Astrocyte (in vitro differentiated cells and primary cell): ENCODE results near the gene KHDC3L. TPM values are rescaled to one million over a fixed set of nuclear protein-coding genes. Genes with fewer than 3 reads are reported as not detected.

Experiments
- DNase-seq: peaks from one replicate; pipeline ENCODE4 v3.0.0-alpha.2; 2010; ENCODE audit warnings: low read depth
- FAIRE-seq: peaks from 2 replicates; lab custom pipeline; 2011; peaks lifted over from hg19 to GRCh38; lab: Jason Lieb, UNC
- H2AFZ ChIP-seq: 2 replicates; pipeline ENCODE4 v1.6.0; 2012; ENCODE audit warnings: low read depth, low read length, inconsistent platforms
- H3K27ac ChIP-seq: 2 replicates; pipeline ENCODE4 v1.5.1; 2011; ENCODE audit warnings: low read depth, low read length, inconsistent platforms
- H3K27me3 ChIP-seq: 2 replicates; pipeline ENCODE4 v1.6.0; 2011; ENCODE audit warnings: low read length, inconsistent platforms; ENCODE audit not compliant: insufficient read depth
- H3K36me3 ChIP-seq: 2 replicates; pipeline ENCODE4 v1.5.1; 2011; ENCODE audit warnings: low read length, inconsistent platforms; ENCODE audit not compliant: insufficient read depth
- H3K4me1 ChIP-seq: 2 replicates; pipeline ENCODE4 v1.5.1; 2011; ENCODE audit warnings: low read length, inconsistent platforms; ENCODE audit not compliant: insufficient read depth
- H3K4me2 ChIP-seq: 2 replicates; pipeline ENCODE4 v1.6.0; 2012; ENCODE audit warnings: low read length, inconsistent platforms
- H3K4me3 ChIP-seq: 2 replicates; pipeline ENCODE4 v1.5.1; 2011; ENCODE audit warnings: low read depth, mild to moderate bottlenecking, low read length, inconsistent platforms; ENCODE audit not compliant: insufficient read depth
- H3K79me2 ChIP-seq: 2 replicates; pipeline ENCODE4 v1.6.0; 2012; ENCODE audit warnings: mild to moderate bottlenecking, low read length, inconsistent platforms; ENCODE audit not compliant: insufficient read depth
- H3K9ac ChIP-seq: 2 replicates; pipeline ENCODE4 v1.6.0; 2012; ENCODE audit warnings: mild to moderate bottlenecking, low read length, inconsistent platforms
- H3K9me3 ChIP-seq: 2 replicates; pipeline ENCODE4 v1.5.1; 2012; ENCODE audit warnings: low read depth, mild to moderate bottlenecking, low read length, inconsistent platforms; ENCODE audit not compliant: insufficient read depth
- H4K20me1 ChIP-seq: 2 replicates; pipeline ENCODE4 v1.6.0; 2012; ENCODE audit warnings: low read length, inconsistent platforms; ENCODE audit not compliant: insufficient read depth
- H3K27ac Mint-ChIP-seq: one replicate; pipeline ENCODE4 v1.8.0; 2021; ENCODE audit warnings: mild to moderate bottlenecking, mixed read lengths; ENCODE audit not compliant: unreplicated experiment
- H3K27me3 Mint-ChIP-seq: one replicate; pipeline ENCODE4 v1.8.0; 2021; ENCODE audit warnings: low read depth, mixed read lengths; ENCODE audit not compliant: unreplicated experiment
- H3K36me3 Mint-ChIP-seq: one replicate; pipeline ENCODE4 v1.8.0; 2021; ENCODE audit warnings: low read depth, mixed read lengths; ENCODE audit not compliant: unreplicated experiment
- H3K4me1 Mint-ChIP-seq: one replicate; pipeline ENCODE4 v1.8.0; 2021; ENCODE audit warnings: low read depth, mixed read lengths; ENCODE audit not compliant: unreplicated experiment
- H3K4me3 Mint-ChIP-seq: one replicate; pipeline ENCODE4 v1.8.0; 2021; ENCODE audit warnings: mild to moderate bottlenecking, moderate library complexity, mixed read lengths; ENCODE audit not compliant: unreplicated experiment
- H3K9me3 Mint-ChIP-seq: one replicate; pipeline ENCODE4 v1.8.0; 2021; ENCODE audit warnings: mild to moderate bottlenecking, mixed read lengths; ENCODE audit not compliant: unreplicated experiment
- CTCF ChIP-seq: IDR thresholded peaks from 2 replicates; pipeline ENCODE4 v1.5.1; 2011; ENCODE audit warnings: low read depth, mild to moderate bottlenecking, inconsistent platforms, low read length, moderate library complexity; ENCODE audit not compliant: insufficient read depth
- EZH2 ChIP-seq: IDR thresholded peaks from 2 replicates; pipeline ENCODE4 v1.6.1; 2012; ENCODE audit warnings: mild to moderate bottlenecking, low read length, inconsistent platforms; ENCODE audit not compliant: insufficient read depth
- total RNA-seq: library from RNA; stranded (reverse); gene quantifications from 2 replicates; pipeline ENCODE4 v1.2.1, GENCODE V29; 2021

Gene KHDC3L
- total RNA-seq, 1 donor from 2014 or later: not detected

GRCh38 chr6:73348550-73349204 is 13.8 kb upstream of the KHDC3L start:
- H3K9me3 Mint-ChIP-seq: peaks cover 3% of the 10 kb centered on the region
- Histone ChIP-seq H3K27me3 (peaks cover 23% of the 10 kb centered on the region), H3K36me3 (no peaks in the 10 kb centered on the region), H3K4me3 (no peak overlapping the region), H3K79me2 (no peaks in the 10 kb centered on the region), H3K4me1 (no peaks in the 10 kb centered on the region), H2AFZ (no peak overlapping the region), H3K27ac (no peak overlapping the region), H3K9me3 (no peaks in the 10 kb centered on the region), H3K4me2 (no peak overlapping the region), H3K9ac (no peak overlapping the region), H4K20me1 (no peaks in the 10 kb centered on the region)
- no peak for FAIRE-seq
- TF ChIP-seq EZH2 (no peak), CTCF (no peak)
- H3K27me3 Mint-ChIP-seq: peaks cover 2% of the 10 kb centered on the region
- H3K4me3 Mint-ChIP-seq: no peak overlapping the region
- H3K36me3 Mint-ChIP-seq: no peaks in the 10 kb centered on the region
- H3K4me1 Mint-ChIP-seq: no peaks in the 10 kb centered on the region
- no peak overlapping the region for H3K27ac Mint-ChIP-seq
- DNase-seq: no peak

GRCh38 chr6:73349311-73349710 is 13.1 kb upstream of the KHDC3L start:
- Histone ChIP-seq H2AFZ (no peak overlapping the region), H3K79me2 (no peaks in the 10 kb centered on the region), H3K36me3 (no peaks in the 10 kb centered on the region), H3K4me1 (no peaks in the 10 kb centered on the region), H4K20me1 (no peaks in the 10 kb centered on the region), H3K27ac (no peak overlapping the region), H3K4me2 (no peak overlapping the region), H3K9ac (no peak overlapping the region), H3K4me3 (no peak overlapping the region), H3K9me3 (no peaks in the 10 kb centered on the region), H3K27me3 (peaks cover 23% of the 10 kb centered on the region)
- H3K4me1 Mint-ChIP-seq: no peaks in the 10 kb centered on the region
- FAIRE-seq: no peak
- no peaks in the 10 kb centered on the region for H3K36me3 Mint-ChIP-seq
- DNase-seq: no peak
- H3K27ac Mint-ChIP-seq: no peak overlapping the region
- TF ChIP-seq EZH2 (no peak), CTCF (no peak)
- H3K4me3 Mint-ChIP-seq: no peak overlapping the region
- H3K27me3 Mint-ChIP-seq: peaks cover 2% of the 10 kb centered on the region
- H3K9me3 Mint-ChIP-seq: no peaks in the 10 kb centered on the region
